GM19099 (cell line): Measurements from ENCODE around the gene DAPK1.

Experiments
- POLR2A ChIP-seq: IDR thresholded peaks from 3 replicates; pipeline ENCODE4 v1.6.1; 2011; ENCODE audit warnings: low read depth; ENCODE audit not compliant: insufficient read length; ENCODE audit errors: extremely low read depth

Gene DAPK1

GRCh38 chr9:87580941-87581438 is 83.3 kb downstream of the DAPK1 start:
- no peak for TF ChIP-seq POLR2A

GRCh38 chr9:87581513-87581912 is 83.8 kb downstream of the DAPK1 start:
- no peak for TF ChIP-seq POLR2A

GRCh38 chr9:87581949-87582637 is 84.4 kb downstream of the DAPK1 start:
- no peak for TF ChIP-seq POLR2A

- no peak for TF ChIP-seq POLR2A
These were observed 86.7 kb downstream of the DAPK1 start for GRCh38 chr9:87584326-87584725.

GRCh38 chr9:87585123-87585855 is 87.6 kb downstream of the DAPK1 start:
- no peak for TF ChIP-seq POLR2A

- no peak for TF ChIP-seq POLR2A
These were observed 89.2 kb downstream of the DAPK1 start for GRCh38 chr9:87586731-87587355.

- no peak for TF ChIP-seq POLR2A
These were observed 89.7 kb downstream of the DAPK1 start for GRCh38 chr9:87587356-87587745.

GRCh38 chr9:87587864-87588263 is 90.2 kb downstream of the DAPK1 start:
- no peak for TF ChIP-seq POLR2A

- no peak for TF ChIP-seq POLR2A
These were observed 90.7 kb downstream of the DAPK1 start for GRCh38 chr9:87588339-87588738.

GRCh38 chr9:87590996-87591395 is 93.3 kb downstream of the DAPK1 start:
- no peak for TF ChIP-seq POLR2A

GRCh38 chr9:87592554-87593358 is 95.1 kb downstream of the DAPK1 start:
- TF ChIP-seq POLR2A = no peak

- TF ChIP-seq POLR2A = no peak
These were observed 95.8 kb downstream of the DAPK1 start for GRCh38 chr9:87593359-87593980.

GRCh38 chr9:87594194-87594593 is 96.5 kb downstream of the DAPK1 start:
- no peak for TF ChIP-seq POLR2A

GRCh38 chr9:87594662-87595061 is 97.0 kb downstream of the DAPK1 start:
- TF ChIP-seq POLR2A = no peak
